Prostate gland (tissue), 2 donors: Measurements from ENCODE around the gene MOCS1. TPM values are rescaled to one million over a fixed set of nuclear protein-coding genes. Genes with fewer than 3 reads are reported as not detected.

Experiments used
- DNase-seq: peaks from one replicate; pipeline ENCODE4 v3.0.0-alpha.2; 2019; ENCODE audit warnings: low spot score
- H3K27ac ChIP-seq, 2 donors: fragments of 200-600 bp; sonication (generic); 2 replicates each; pipeline ENCODE4 v1.5.1; 2017 to 2019
- H3K27me3 ChIP-seq: fragments of 200-600 bp; sonication (generic); replicated peaks from 2 replicates; pipeline ENCODE4 v1.5.1; 2019; ENCODE audit not compliant: insufficient read depth
- H3K36me3 ChIP-seq, 2 donors: fragments of 200-600 bp; sonication (generic); 1 replicate in 1 of 2; 2 replicates in 1 of 2; pipeline versions ENCODE4 v1.5.1 to v1.8.1; 2017 to 2019
- H3K4me1 ChIP-seq: fragments of 200-600 bp; sonication (generic); replicated peaks from 2 replicates; pipeline ENCODE4 v1.5.1; 2019
- H3K4me3 ChIP-seq, 2 donors: fragments of 200-600 bp; sonication (generic); 2 replicates each; pipeline ENCODE4 v1.5.1; 2017 to 2019
- H3K9me3 ChIP-seq: fragments of 200-600 bp; sonication (generic); 2 replicates; pipeline ENCODE4 v1.5.1; 2017
- CTCF ChIP-seq, 4 experiments: fragments of 200-600 bp in 2 of 4; fragments of 450-650 bp in 2 of 4; sonication (generic) in 2 of 4; IDR thresholded peaks; 1 replicate in 3 of 4; 2 replicates in 1 of 4; pipeline ENCODE4 v1.5.1; 2016 to 2019; ENCODE audit warnings: antibody characterized with exemption in 4 of 4, mild to moderate bottlenecking in 2 of 4, moderate library complexity in 2 of 4
- POLR2A ChIP-seq: fragments of 450-650 bp; IDR thresholded peaks from one replicate; pipeline ENCODE4 v1.6.1; 2016; ENCODE audit warnings: antibody characterized with exemption, mild to moderate bottlenecking
- POLR2AphosphoS5 ChIP-seq: sonication (generic); formaldehyde crosslinking; IDR thresholded peaks from one replicate; pipeline ENCODE4 v1.6.1; 2017; ENCODE audit warnings: antibody characterized with exemption
- WGBS: methylation state at CpG from one replicate; pipeline ENCODE4 v1.1.5; 2018; 5-methylcytosine and 5-hydroxymethylcytosine counted together
- intact Hi-C: fragments of 100-400 bp; cut with DNase I; formaldehyde crosslinking; loops from one replicate; pipeline ENCODE4 v1.14.2; 2022
- total RNA-seq, 2 donors: library from RNA; depleted of rRNA; stranded (reverse); fragments of >200 nt; gene quantifications; one replicate each; pipeline ENCODE4 v1.1.0, GENCODE V29; 2016

MOCS1 gene
- total RNA-seq, 2 donors from 2014 or later = 7.2 to 19.8 TPM

GRCh38 chr6:39942903-39943580 is 8.8 kb upstream of the MOCS1 start:
- no peaks in the 10 kb centered on the region for H3K36me3 ChIP-seq
- no peaks in the 10 kb centered on the region for H3K9me3 ChIP-seq
- H3K27ac ChIP-seq = no peak overlapping the region
- WGBS = 77% methylated on average over 7 of the region's 7 CpGs
- intact Hi-C loops = no loop called here
- DNase-seq = no peak
- H3K4me3 ChIP-seq = no peak overlapping the region
- H3K4me1 ChIP-seq = no peaks in the 10 kb centered on the region
- TF ChIP-seq CTCF (IDR thresholded peaks at IDR 0.05) (no peak), POLR2A (no peak), POLR2AphosphoS5 (no peak)
- no peaks in the 10 kb centered on the region for H3K27me3 ChIP-seq

GRCh38 chr6:39941820-39942219 is 7.6 kb upstream of the MOCS1 start:
- TF ChIP-seq POLR2AphosphoS5 (no peak), POLR2A (no peak), CTCF (IDR thresholded peaks at IDR 0.05) (no peak)
- intact Hi-C loops = no loop called here
- Histone ChIP-seq H3K4me1 (no peaks in the 10 kb centered on the region), H3K9me3 (no peaks in the 10 kb centered on the region), H3K27ac (no peak overlapping the region), H3K27me3 (no peaks in the 10 kb centered on the region), H3K4me3 (no peak overlapping the region), H3K36me3 (no peaks in the 10 kb centered on the region)
- 88% methylated on average over 4 of the region's 4 CpGs for WGBS
- DNase-seq = no peak

- Histone ChIP-seq H3K27ac (no peak overlapping the region), H3K4me1 (no peaks in the 10 kb centered on the region), H3K4me3 (no peak overlapping the region), H3K9me3 (no peaks in the 10 kb centered on the region), H3K27me3 (no peaks in the 10 kb centered on the region), H3K36me3 (no peaks in the 10 kb centered on the region)
- DNase-seq = no peak
- intact Hi-C loops = no loop called here
- no peak for TF ChIP-seq POLR2AphosphoS5
- no peak for TF ChIP-seq POLR2A
- no peak for TF ChIP-seq CTCF (IDR thresholded peaks at IDR 0.05)
- 81% methylated on average over 6 of the region's 6 CpGs for WGBS
These were observed 6.9 kb upstream of the MOCS1 start for GRCh38 chr6:39941138-39941537.

- H3K27ac ChIP-seq = no peak overlapping the region
- H3K4me3 ChIP-seq = no peak overlapping the region
- no peaks in the 10 kb centered on the region for H3K9me3 ChIP-seq
- 78% methylated on average over 10 of the region's 10 CpGs for WGBS
- no peaks in the 10 kb centered on the region for H3K36me3 ChIP-seq
- intact Hi-C loops = no loop called here
- no peaks in the 10 kb centered on the region for H3K4me1 ChIP-seq
- H3K27me3 ChIP-seq = no peaks in the 10 kb centered on the region
- DNase-seq = no peak
- TF ChIP-seq POLR2AphosphoS5 = no peak
- no peak for TF ChIP-seq CTCF (IDR thresholded peaks at IDR 0.05)
- no peak for TF ChIP-seq POLR2A
These were observed 4.8 kb upstream of the MOCS1 start for GRCh38 chr6:39938773-39939654.
